Umbilical cord (tissue), 2 donors: ENCODE results near the gene HDAC9. TPM values are rescaled to one million over a fixed set of nuclear protein-coding genes. Genes with fewer than 3 reads are reported as not detected.
A peak's percentile ranks its signal among the peaks of the same experiment; 100 is the strongest.

Source experiments
- DNase-seq: peaks from one replicate; pipeline ENCODE4 v3.0.0-alpha.2; 2015; ENCODE audit warnings: low spot score
- total RNA-seq: library from RNA; depleted of rRNA; stranded (reverse); fragments of >200 nt; gene quantifications from one replicate; pipeline ENCODE4 v1.2.3, GENCODE V29; 2014; ENCODE audit warnings: low replicate concordance; ENCODE audit not compliant: insufficient read depth

The HDAC9 gene
- total RNA-seq, 1 donor from 2014 or later = 18.3 TPM

DNA sequence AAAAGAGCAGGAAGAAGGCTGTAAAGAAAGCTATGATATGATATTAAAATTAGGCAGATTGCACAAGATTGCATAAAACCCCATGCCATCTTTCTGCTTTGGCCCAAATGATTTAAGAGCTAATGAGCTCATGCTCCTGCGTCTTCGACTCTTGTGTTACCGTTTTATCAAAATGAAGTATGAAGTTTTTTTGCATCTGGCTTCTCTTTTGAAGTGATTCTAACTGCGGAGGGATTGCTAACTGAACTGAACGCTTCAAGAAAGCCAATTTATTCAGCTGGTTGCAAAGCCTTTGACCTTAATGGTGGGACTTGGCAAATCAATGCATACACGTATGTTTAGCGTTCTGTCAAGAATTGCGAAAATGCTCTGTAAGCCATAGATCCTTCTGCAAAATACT lies 339.0 kb downstream of the HDAC9 start:
- peak; percentile 78 for DNase-seq

DNA sequence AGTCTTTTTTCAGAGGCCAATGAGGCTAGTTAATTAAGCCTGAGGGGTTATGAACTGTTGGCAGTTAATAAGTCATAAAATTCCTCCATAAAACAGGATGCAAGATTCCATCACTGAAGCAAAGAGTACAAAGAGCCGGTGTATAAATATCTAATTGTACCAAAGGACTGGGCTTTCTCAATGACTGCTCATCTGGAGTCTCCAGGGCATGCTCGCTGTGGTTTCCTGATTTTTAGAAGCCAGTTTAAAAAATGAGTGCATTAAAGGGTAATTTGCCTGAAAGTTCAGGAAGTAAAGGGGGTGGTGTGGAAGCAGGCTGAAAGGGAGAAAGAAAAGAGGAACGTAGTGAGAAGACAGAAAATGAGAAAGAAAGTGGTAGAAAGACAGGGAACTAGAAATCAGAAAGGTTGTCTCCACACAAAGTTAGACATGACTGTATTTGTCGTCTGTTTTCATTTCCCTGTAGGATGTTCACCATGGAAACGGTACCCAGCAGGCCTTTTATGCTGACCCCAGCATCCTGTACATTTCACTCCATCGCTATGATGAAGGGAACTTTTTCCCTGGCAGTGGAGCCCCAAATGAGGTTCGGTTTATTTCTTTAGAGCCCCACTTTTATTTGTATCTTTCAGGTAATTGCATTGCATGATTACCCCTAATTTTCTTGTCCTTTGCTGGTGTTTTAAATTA lies 339.6 kb downstream of the HDAC9 start:
- DNase-seq = peak; percentile 18

DNA sequence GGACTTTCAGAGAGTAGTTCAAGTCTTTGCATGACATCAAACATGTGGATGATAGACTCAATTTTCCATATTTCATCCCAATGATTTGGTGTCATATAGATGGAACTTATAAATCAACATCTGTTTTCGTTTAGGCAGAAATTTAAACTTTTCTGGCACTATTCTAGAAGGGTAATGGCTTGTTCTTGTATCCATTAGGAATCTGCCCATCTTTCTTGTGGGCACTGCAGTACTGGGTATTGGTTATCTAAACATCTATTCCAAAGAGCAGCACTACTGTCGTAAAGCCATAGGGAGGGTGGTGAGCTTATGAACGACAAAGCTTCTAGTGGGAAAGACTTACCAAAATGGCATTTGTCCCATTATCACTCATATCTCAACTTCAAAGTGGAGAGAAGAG lies 348.4 kb downstream of the HDAC9 start:
- no peak for DNase-seq

DNA sequence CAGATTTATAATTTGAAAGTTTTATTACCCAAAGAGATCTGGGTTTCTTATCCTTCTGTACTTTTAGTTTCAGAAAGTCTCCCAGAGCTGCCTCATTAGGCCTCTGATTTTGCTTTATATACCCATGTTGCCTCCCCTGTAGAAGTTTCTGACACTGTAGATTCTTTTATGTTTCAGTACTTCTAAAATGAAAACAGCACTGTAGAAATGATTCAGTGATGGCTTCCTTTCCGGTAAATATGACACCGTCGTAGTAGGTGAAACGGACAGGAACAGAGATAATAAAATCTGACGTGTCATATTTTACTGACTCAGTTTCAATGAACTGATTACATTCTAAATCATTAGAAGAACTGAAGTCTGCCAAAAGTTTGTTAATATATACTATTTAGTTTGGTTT lies 349.2 kb downstream of the HDAC9 start:
- no peak for DNase-seq

GRCh38 chr7:18845700-18846099 lies 350.2 kb downstream of the HDAC9 start:
- no peak for DNase-seq

DNA sequence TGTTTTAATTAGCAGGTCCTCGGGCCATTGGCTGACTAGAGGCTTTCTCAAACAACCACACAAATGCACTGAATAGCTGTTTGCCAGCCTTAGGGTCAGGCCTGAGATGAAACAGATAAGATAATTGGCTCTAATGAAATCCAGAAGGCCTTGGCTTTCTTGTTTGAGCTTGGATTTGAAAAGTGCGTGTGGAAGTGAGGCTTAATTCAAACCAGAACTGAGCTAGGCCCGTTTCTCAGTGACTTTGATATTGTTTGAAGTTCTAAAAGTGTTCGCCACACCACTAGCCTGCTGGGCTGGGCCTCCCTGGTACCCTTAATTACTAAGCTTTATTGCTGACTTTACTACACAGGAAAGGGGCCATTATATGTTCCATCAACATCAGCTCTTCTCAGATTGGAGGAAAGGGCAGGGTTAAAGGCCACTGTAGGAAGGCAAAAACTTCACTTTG lies 351.2 kb downstream of the HDAC9 start:
- no peak for DNase-seq

DNA sequence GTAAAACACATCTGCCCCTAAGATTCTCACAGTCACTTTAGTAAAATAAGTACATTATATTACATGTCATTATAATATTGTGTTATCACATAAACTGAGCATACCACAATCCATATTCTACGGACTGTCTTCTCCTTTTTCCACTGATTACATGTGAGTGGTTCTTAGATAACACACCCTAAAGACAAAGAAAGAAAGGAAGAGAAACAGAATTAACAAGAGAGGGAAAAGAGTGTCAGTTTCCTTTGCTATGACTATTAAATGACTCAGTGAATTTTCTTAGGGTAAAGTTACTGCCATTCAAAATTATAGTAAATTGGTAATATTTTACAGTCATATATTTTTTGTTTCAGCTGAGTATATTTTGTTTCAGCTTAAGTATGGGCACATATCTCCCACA lies 353.6 kb downstream of the HDAC9 start:
- DNase-seq = no peak

DNA sequence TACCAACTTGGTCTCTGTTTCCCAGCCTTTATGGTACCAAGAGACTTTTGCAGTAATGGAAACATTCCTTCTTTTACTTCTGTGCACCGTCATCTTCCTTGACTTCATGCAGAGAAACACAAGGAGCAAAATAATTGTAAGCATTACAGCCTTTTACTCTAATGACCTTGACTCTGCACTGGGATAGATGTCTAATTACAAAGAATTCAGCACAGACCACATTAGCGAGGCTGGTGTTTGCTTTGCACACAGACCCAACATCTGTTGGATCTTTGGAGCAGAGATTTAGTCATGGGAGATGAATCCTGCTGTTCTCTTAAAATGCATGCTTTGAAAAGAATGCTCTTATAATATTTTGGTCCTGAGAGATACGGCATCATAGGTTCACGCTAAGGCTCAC lies 360.2 kb downstream of the HDAC9 start:
- DNase-seq = no peak

GRCh38 chr7:18858232-18858631 lies 362.7 kb downstream of the HDAC9 start:
- DNase-seq = no peak

GRCh38 chr7:18859318-18859717 lies 363.8 kb downstream of the HDAC9 start:
- DNase-seq = no peak

DNA sequence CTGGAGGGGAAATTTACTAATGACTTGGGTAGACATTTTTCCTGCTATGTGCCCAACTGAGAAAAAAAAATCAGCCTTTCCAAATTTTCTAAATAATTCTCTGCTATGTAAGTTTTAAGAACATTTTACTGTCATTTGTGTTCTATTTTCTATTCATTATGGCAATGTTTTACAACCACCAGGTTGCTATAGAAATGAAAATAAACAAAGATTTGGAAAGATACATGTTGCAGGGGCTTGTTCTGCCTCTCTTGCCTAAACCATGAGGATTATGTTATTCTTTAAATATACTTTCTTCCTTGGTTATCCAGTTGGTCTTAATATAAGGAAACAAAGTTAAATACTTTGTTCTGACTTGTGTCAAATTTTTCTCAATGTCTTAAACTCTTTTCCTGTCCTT lies 364.7 kb downstream of the HDAC9 start:
- DNase-seq = peak; percentile 37

DNA sequence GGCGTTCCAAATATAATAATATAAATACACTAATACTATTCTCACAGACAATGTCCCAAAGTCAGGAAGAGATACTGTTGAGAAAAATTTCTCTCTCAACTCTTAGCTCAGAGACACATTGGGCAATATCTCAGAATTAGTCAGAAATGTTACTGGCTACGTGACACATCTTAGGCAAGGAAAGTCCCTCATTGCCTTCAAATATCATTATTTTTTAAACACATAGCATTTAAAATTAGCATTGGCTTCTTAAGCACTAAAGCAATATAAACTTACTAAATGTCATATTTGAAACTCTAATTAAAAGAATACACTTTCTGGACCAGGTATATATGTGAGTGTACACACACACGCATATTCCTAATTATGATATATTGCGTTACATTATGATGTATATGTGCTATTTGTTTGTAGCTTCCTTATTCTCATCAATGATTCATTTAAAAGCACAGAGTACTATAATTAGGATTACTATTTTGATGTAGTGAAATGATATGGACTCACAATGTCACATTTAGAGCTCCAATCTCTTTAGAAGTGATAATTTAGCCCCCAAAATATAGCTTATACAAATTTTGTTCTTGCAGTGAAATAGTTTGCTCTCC lies 366.1 kb downstream of the HDAC9 start:
- DNase-seq = no peak

- DNase-seq = no peak
Observed at GRCh38 chr7:18864967-18865366, 369.4 kb downstream of the HDAC9 start.

DNA sequence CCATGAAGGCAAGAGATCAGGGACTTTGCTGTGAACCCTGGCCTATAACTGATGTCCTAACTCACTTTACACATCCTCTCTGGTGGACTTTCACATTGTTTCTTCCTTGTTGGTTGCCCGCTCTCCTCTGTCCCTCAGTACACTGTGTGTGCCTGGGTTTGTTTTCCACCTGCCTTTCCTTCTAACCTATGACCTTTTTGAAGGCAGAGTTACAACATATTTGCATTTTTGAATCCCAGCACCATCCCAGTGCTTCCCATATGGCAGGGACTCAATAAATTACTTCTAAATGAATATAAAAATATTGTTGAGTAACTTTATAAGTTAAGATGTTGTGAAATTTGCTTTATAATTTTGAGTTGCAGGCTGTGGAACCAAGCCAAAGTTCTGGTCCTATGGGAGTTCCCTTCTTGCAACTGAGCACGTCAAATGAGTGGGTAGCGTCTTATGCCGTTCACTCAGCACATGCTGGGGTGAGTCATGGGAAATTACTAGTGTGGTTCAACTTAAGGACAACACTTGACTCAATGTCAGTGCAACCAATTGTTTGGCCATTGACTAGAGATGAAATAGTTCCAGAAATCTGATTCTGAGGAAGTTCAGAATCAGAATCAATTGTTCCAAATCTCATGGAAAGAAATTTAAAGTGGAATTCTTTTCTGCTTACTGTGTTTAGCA lies 370.9 kb downstream of the HDAC9 start:
- DNase-seq = peak; percentile 64

DNA sequence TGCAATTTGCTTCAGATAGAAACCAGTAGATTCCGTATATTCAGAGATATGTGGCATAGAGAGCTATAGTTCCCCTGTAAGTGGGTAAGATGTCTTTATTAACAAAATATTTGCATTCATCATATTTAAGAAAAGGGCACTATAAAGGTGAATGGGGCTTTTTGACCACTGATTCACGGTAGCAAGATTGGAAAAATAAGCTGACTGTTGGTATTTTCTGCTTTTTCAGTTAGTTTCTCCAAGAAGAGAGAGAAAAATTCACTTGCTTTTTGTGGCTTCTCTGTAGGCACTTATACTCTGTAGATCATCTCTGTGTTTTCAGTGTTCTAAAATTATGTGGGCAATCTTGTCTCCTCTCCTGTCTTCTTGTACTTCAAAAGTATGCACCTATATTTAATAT lies 376.8 kb downstream of the HDAC9 start:
- DNase-seq = no peak

DNA sequence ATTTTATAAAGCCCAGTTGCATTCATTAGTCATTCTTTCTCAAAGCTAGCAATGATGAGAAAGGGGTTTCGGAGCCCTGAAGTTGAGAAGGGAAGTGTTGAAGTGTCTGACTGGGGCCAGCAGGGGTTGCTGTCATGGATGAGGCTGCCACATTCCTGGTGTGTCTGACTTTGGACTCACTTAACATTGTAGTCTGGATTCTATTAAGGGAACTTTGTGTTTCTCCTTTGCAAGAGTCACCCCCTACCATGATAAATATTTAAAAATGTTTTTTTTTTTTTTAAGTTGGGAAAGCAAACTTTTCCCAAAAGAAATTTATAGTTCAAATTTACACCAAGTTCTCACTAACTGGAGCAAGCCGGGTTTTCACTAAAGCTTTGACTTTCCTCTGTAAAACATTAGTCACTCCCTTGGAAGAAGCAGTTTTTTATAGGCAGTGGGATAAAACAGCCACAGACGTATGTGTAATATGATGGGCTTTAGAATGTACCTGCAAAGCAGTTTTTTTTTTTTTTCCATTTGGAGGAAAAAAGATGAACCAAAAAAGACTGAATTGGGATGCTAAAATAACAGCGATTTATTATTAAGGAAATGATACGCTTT lies 378.3 kb downstream of the HDAC9 start:
- DNase-seq = peak; percentile 52

- DNase-seq = no peak
Observed at GRCh38 chr7:18874880-18875279, 379.3 kb downstream of the HDAC9 start.

DNA sequence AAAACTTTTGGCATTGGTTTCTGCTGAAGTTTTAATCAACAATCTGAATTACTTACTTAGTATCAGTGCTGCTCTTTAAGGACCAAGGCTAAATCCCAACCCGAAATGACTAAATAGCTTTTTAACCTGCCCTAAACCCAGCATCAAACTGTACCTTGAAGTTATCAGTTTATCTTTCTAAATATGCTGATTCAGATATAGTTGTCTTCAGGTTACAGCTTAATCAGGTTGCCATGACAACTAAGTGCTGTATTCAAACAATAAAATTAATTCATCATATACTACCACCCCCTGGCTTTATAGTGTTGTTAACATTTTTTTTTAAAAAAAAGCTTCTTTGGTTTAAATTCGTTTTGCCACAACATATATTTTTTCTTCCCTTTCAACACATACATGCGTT lies 382.3 kb downstream of the HDAC9 start:
- no peak for DNase-seq

DNA sequence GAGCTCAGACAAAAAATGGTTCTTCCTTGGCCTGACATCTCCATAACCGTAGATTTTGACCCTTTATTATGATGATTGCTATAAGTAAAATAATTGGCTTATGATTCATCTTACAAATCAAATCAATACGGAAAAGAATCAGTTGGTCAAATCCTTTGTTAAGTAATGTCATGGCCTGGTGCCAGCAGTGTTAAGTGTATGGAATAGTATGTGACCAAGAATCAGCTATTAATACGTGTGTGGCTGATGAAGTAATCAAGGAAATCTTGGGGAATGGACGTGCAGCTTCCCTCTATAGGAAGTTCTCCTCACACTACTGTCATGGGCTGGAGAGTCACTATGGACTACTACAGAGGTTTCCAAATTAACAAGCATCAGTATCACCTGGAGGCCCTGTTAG lies 391.3 kb downstream of the HDAC9 start:
- no peak for DNase-seq

DNA sequence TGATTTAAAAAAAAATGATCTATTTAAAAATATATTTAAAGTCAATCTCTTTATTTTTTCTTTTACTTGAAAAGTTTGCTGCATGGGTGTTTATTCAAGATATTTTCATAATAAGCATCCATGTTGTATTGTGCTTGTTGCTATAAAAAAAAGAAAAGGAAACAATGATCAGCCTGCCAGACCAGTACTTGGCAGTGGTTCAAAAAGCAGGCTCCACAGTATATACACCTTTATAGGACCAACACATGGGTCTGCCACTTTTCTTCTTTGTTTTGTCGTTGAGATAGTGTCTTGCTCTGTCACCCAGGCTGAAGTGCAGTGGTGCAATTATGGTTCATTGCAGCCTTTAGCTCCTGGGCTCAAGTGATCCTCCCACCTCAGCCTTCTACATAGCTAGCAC lies 393.9 kb downstream of the HDAC9 start:
- no peak for DNase-seq

GRCh38 chr7:18890134-18890533 lies 394.6 kb downstream of the HDAC9 start:
- peak; percentile 86 for DNase-seq

DNA sequence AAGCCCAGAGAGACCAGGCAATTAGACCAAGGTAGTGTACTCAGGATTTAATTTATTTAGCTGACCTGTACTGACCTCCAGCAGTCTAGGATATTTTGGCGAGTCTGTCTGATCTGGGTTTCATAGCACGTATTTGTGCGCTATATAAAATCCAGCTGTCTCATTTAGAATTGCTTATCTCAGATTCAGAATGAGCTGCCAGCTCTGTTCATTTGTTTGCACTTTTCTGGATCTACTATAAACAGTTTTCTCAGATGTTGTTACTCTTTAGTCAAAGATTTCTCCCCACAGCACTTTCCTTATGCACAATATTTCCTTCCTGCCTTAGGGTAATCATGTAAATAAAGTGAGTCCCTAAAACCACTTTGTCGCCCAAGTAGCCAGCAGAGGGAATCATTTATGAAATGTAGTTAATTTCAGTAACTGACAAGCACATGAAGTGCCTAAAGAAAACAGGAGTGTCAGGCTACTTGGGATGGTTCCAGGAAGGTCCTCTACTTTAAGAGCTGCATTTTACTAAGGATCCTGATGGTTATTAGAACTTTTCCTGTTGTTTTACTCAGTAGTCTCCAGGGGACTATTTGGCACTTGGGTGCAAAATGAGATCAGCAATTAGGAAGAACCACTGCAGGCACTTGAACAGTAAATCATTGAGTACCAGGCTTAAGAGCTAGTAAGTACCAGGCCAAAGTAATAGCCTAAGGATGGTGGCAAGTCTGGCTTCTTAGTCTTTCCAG lies 395.5 kb downstream of the HDAC9 start:
- peak; percentile 72 for DNase-seq
